Stimulated activated CD8-positive, alpha-beta memory T cell treated with anti-CD3 and anti-CD28 coated beads, Interleukin-7, amount 100 ng/mL, for 4 hours (primary cell): Measurements from ENCODE around the gene KCNQ5.

Experiments used
- DNase-seq, 2 donors: peaks; one replicate each; pipeline ENCODE4 v3.0.0-alpha.2; 2020; ENCODE audit warnings: low read depth in 2 of 2

The KCNQ5 gene

DNA sequence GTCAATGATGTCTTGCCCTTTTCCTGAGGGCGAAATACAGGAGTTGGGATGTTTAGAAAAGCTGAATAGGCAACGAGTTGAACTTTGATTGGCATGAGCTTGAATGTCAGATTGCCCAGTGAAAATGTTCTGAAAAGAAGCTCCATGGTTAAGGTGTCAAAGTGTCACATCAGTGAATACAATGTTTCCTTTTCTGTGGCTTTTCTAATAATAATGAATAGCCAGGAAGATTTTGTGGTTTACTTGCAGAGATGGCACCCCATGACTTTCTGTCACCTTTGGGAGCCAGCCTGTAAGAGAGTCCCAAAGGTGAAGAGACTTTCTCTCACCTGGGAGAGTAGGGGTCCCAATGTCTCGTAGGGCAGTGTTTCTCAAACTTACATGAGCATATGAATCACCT is 119.2 kb downstream of the KCNQ5 start:
- no peak for DNase-seq

DNA sequence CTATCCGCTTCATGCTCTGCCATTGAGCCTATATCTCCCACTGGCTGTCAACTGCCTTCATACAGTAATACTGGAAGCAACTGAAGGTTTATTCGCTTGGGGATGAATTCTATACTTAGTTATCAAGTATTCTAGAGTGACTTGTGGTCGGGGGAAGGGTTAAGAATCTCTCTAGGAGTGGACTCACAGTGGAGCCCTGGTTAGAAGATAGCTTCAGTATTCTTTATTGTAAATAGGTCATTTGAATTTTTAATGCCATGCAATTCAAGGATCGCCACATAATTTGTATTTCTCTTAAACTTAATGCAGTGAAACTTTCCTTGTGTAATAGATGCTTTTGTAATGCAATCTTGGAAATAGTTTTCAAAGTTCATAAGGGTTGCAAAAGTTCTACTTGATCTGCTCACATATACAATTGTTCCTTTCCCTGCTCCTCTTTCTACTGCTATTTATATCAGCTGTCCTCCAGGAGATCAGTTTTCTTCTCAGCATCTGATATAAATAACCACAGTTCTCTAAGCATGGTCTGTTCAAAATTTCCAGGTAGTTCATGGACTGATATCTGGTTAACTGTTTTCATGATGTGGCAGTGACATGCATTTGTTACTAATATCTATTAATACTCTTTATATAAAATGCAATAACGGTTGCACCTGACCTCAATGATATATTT is 120.3 kb downstream of the KCNQ5 start:
- no peak for DNase-seq

DNA sequence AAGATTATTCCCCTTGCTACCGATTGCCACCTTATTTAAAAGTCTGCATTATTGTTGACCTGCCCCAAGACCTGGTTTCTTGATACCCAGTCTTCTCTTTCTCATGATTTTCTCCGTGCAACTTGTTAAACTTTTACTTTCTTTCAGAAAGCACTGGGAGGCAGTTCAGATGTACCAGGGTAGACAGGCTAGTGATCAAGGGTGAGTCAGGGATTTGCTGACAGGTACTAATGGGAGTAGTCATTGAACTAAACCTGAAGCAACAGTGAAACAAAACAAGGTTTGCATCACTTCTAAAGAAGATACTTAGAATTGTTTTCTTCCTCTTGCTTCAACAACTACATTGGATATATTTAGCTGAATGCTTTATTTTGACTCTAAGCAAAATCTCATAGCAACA is 124.4 kb downstream of the KCNQ5 start:
- no peak for DNase-seq

DNA sequence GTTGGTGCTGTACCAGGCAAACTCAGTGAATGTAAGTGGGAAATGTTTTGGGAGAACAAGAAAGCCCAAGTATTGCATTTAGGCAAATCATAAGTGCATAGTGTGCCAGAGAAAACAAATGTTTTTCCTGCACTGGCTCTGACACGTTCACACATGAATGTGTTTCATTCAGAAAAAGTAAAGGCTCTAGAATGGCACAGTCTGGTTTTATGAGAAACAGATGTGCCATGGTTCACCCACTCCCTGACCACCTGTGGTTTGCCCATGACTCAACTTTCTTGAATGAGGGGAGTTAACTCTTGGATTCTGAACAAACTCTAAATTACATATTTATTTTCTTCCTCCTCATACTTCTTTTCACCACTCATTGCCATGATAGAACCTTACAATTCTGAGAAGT is 126.9 kb downstream of the KCNQ5 start:
- peak in 1 of 2 donors; percentile 7 for DNase-seq

DNA sequence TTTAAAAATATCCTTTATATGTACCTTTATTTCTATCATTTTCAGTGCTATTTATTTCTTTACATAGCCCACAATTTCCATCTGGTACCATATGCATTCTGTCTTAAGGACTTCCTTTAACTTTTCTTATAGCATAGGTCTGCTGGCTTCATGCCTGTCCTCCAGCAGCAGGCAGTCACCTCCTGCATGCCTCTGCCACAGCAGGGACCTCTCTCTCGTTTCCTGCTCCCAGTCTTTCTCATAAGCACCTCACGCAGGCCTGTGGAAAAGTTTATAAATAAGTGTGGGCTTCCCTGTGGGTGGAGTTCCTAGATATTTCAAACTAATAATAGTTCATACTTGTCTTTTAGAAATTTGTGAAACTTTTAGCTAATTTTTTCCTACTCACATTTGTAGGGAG is 133.9 kb downstream of the KCNQ5 start:
- DNase-seq: no peak

DNA sequence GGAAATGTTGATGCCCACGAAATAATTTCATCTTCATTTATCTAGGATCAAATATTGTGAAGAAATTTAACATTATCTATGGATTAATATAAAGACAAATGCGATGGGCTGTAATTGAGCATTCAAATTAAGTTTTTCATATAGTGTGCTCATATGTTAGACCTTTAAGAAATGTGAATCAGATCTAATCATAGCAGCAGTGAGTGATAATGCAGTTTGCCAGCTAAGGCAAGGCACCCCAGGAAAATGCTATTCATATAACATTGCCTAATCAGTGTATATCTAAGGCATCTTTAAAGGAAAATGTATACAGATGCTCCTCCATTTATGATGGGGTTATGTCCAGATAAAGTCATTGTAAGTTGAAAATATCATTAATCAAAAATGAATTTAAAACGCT is 135.2 kb downstream of the KCNQ5 start:
- no peak for DNase-seq

DNA sequence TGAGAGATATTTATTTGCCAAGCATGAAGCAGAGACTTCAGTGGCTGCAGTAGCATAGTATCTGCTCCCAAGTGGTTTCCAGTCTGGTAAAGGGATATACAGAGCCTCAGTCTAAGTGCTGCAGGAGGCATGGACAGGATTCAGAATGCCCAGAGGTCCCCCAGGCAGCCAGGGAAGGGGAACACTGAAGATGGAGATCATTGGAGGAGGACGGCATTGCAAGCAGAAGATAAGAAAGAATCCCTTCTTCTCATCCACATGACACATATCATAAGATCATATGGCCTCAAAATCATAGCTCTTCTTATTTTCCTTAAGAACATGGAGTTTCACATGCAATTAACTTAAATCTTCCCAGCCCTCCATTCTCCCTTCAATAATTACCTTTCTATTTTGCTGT is 136.1 kb downstream of the KCNQ5 start:
- no peak for DNase-seq

DNA sequence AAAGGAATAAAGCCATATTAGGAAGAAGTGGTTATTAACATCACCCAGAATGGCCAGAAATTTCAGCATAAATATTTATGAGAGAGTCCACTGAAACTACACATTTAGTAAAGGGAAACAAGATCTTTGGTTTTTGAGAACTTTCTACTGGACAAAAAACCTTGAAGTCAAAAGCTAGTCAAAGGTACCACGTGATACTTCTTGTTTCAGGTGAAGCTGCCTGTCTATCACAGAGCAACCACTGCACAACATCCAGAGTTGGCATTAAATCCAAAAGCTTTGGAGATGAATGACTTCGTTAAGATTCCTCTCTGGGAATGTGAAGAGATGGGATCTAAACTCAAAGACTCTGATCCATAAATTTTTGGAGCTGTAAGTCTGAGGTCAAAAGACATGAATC is 137.0 kb downstream of the KCNQ5 start:
- DNase-seq: no peak

DNA sequence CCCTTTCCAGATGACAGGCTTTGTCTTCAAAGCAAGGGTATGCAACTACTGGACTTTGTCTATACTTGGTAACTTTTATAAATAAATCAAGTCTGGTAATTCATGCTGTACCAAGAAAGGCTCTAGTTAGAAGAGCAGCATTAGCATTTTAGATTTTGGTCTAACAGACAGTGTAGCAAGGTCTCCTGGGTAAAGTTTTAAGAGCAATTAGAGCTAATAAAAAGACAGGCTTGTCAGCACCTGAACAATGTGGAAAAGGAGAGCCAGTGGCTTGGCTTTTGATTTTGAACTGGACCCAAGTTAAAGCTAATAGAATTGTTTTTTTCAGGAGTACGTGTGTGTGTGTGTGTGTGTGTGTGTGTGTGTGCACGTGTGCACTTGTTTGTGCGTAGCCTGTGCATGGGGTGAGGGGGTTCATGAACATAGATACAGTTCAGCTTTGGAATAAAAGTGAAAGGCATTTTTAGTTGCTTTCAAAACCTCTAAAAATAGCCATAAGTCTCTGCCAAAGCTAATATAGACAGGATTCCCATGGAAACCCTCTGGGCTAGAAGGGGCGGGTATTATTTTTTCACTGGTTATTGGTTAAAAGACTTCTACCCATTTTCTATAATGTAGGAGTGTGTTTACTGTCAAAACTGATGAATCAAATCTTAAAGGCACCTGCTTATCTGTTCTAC is 138.4 kb downstream of the KCNQ5 start:
- no peak for DNase-seq

DNA sequence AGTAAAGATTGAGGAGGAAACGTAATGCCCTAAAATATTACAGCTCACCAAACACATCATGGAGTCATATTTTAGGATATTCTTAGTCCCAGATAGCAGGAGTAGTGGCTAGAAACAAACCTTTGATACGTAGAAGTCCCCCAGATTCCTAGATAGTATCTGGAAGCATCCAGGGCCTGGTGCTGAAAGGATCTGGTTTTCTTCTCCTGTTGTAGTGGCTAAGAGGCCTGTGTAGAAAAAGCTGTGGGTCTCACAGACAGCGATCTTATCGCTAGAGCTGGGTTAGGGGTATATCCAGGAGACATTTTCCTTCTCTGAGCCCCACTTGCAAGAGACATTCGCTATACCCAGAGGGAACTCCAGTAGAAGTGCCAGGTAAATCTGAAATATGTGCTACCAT is 139.9 kb downstream of the KCNQ5 start:
- DNase-seq: no peak

DNA sequence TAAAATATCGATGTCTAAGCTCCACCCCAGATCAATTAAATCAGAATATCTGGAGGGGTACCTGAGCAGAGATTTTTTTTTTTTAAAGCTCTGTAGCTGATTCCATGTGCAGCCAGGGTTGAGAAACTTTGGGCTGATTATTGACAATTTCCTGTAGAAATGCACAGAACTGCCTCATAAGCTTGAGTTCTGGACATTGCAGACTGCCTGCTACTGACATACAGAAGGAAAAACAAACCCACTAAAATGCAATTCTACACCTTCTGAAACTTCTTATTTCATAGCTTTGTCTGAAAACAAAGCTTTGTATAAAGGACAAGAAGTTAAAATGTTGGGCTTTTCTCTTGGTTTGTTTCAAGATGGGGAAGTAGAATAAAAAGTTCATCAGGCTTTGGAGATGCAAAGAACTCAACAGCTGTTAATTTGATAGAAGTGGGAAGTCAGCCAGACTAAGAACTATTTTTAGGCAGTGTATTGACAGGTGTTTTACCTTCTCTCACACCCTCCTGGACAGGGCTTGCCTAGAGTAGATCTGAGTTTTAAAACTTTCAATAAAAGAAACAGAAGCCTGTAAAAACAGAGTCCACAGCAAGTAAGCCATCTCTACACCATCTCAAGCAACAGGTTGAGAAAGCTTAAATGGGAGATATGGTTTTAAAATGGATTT is 147.7 kb downstream of the KCNQ5 start:
- no peak for DNase-seq

DNA sequence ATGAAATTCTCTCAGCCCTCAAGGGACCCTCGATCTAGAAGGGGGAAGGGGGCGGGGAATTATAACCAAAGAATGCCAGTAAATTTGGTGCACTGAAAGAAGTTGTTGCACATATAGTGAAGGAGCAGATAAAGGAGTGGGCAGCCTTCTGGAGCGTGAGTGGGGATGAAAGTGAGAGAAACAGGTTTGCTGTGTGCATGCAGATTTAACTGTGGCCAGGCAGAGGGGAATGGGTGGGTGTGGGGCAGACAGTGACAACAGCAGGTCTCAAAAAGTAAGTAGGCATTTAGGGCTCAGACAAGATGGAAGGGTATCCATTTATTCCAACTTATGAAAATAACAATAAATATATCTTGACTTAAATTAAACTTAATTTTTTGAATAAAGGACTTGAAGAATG is 149.1 kb downstream of the KCNQ5 start:
- no peak for DNase-seq

DNA sequence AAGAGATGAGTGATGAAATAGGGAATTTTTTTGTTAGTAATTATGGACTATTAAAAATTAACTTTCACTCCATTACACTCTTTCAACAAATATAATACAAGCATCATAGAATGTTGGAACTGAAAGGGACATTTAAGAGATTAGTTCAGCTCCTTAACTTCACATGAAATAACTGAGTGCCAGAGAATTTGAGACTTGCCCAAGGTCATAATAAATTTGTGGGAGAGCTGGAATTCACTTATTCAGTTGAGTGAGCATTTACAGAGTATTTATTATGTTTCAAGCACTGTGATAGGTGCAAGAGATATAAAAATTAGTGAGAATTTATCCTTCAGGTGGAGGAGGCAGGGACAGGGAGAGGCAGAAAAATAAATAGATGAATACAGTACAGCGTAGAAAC is 154.6 kb downstream of the KCNQ5 start:
- no peak for DNase-seq

DNA sequence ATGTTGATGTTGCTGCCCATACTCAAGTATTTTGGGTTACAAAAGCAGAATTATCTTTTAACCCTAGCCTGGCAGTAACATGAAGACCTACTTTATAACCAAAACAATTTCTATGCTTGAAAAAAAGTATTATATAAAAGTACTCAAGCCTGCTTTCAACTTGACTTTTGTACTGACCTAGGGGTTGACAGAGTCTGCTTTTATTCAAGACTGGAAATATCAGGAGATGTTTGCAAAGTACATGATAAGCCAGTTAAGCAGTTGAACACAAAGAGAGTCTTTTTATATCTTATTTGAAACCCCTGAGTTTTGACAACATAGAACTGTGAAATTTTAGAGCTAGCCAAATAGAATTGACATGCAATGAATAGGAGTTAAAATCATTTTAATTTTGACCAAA is 159.8 kb downstream of the KCNQ5 start:
- DNase-seq: no peak

DNA sequence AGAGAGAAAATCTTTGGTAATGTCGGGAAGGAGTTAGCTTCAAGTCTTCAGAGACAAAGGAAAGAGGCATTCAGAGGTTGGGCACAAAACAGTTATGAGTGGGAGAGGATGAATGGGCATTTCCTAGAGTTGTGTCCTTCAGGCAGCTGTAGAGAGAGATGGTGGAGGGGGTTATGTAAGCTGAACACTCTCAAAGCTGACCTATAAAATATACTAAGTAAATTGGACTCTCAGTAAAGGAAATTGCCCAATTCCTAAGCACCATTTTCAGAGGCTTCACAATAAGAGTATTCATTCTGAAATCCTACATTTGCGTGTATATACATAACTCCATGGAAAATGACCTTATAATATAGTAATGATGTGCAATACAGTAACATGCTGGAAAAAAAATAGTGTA is 161.2 kb downstream of the KCNQ5 start:
- DNase-seq: no peak

DNA sequence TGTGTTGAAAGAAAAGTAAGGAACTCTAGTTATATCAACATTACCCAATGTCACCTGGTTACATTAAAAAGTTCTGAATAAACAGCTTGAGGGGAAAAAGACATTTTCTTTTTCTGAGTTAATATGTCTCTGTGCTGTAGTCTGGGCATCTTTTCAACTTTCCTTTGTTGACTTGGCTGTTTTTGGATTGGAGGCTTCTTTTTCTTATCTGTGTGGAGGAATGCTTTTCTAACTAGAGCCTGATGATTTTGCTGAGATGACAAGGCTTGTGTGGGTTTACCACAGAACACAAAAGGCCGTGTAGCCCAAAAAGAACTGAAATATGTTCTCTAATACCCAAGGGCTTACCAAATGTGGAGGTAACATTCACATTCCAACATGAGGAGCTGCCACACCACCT is 161.8 kb downstream of the KCNQ5 start:
- no peak for DNase-seq

DNA sequence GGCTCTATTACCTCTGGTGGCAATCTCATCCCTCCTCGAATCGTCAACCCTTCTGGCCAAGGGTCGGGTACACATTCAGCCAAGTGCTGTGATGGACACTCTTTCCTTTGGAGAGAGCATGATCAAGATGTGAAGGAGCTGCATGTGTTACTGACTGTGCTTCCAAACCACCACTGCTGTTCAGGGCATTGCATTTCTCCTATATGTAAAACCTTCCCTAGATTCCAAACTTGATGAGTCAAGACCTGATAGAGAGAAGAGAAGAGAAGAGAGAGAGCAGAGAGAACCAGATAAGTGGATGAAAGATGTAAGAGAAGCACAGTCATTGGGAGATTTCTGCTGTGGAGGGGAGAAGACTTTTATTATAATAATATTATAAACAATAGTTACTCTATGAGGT is 162.2 kb downstream of the KCNQ5 start:
- DNase-seq: no peak

DNA sequence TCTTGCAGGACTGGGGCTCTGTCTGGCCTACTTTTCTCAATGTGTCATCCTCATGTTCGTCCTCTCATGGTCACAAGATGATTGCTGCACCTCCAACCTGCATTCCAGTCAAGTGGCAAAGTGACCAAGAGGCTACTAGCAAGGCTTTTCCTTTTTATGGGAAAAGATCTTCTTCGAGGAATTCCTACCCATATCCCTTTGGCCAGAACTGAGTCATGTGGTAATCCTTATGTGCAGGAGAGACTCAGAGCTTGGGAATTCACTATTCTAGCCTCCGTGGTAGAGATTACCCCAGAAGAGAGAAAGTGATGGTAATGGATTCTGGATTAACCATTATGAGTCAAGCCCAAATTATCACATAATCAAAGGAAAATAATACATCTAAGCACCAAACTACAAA is 162.7 kb downstream of the KCNQ5 start:
- no peak for DNase-seq

DNA sequence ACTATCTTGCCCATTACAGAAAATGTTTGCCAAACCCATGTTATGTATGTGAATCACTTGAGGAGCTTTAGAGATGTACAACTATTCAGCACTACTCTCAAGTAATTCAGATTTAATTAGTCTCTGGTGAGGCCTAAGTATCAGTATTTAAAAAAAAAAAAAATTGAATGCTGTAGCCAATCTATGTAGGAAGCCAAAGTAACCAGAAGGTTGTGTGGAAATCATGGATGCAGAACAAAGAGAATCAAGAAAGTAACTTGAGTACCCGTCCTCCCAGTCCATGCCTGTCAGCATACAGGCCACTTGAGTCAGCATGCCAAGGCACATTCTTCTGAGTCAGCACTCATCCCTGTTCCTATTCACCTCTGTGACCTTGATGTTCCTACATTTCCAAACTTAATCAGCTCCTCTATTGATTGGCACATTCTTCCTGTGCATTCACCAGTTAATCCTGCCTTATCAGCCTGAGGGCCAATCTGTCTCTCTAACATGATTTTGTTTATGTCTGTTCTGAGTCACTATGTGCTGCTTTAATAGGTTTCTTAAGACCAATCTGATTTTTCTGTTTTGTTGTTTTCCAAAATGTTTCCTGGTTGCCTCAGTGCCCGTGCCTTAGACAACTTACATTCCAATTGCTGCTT is 165.6 kb downstream of the KCNQ5 start:
- DNase-seq: no peak

DNA sequence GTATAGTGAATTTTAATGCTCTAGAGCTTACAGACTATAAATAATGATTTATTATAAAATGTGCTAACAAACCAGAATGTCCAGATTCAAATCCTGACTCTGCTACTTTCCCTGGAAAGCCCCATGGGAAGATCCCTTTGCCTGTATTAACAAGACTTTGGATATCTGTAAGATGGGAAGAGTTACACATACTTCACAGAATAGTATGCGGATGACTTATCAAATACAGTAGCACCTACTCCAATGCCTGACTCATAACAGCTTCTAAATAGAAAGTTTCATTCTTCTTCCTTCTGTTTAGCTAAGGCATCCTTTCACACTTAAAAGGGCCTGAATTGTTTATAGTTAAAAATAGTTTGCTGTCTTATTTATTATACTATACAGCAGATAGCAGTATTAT is 166.3 kb downstream of the KCNQ5 start:
- DNase-seq: no peak

DNA sequence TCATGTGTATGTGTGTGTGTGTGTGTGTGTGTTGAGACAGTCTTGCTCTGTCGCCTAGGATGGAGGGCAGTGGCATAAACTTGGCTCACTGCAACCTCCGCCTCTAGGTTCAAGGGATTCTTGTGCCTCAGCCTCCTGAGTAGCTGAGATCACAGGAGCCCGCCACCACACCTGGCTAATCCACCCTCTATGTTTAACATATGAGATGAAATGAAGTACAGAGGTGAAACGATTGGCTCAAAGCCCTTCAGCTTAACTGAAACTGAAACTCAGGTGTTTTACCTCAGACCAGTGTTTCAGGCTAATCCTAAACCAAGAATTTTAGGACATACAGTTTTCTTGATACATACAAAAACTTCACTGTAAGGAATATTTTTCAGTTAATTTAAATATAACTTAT is 167.3 kb downstream of the KCNQ5 start:
- no peak for DNase-seq

DNA sequence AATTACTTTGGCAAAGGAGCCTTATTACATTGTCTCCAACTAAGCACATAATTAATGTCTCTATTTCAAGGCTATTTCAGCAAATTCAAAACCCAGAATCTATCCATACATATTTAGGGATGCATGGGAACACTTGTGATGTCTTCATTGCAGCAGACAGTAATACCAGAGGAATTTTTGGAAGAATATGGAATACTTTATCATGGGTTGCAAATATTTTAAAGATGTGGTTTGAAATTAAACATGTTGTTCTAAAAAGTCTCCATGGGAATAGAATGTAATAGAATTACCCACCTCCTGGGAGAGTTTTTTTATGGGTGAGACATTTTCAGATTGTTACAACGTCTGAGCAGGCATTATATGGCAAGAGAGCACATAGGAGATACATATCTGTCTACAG is 170.8 kb downstream of the KCNQ5 start:
- no peak for DNase-seq
